Activated gamma-delta T cell (primary cell): Measurements from ENCODE around the gene CARS1.
"Not testable (repeated sequence)": the region's sequence is repeated elsewhere in the genome, so short reads cannot be mapped to it uniquely, and the experiment has no call there.

Source experiments
- DNase-seq: peaks from one replicate; lab custom pipeline; 2025; lab: John Stamatoyannopoulos, UW

Gene CARS1

GRCh38 chr11:3090096-3090901 lies 33.1 kb upstream of the CARS1 start:
- DNase-seq: no peak

GRCh38 chr11:3089236-3090061 lies 32.2 kb upstream of the CARS1 start:
- no peak for DNase-seq

GRCh38 chr11:3088806-3089205 lies 31.6 kb upstream of the CARS1 start:
- no peak for DNase-seq

GRCh38 chr11:3087821-3088800 lies 30.9 kb upstream of the CARS1 start:
- no peak for DNase-seq

- DNase-seq: no peak
Observed at GRCh38 chr11:3087373-3087772, 30.1 kb upstream of the CARS1 start.

- no peak for DNase-seq
Observed at GRCh38 chr11:3086671-3087150, 29.5 kb upstream of the CARS1 start.

- DNase-seq: no peak
Observed at GRCh38 chr11:3086114-3086513, 28.9 kb upstream of the CARS1 start.

GRCh38 chr11:3085052-3085451 lies 27.8 kb upstream of the CARS1 start:
- no peak for DNase-seq

GRCh38 chr11:3083321-3083720 lies 26.1 kb upstream of the CARS1 start:
- no peak for DNase-seq

GRCh38 chr11:3081386-3081751 lies 24.1 kb upstream of the CARS1 start:
- DNase-seq: no peak

- no peak for DNase-seq
Observed at GRCh38 chr11:3080733-3081385, 23.6 kb upstream of the CARS1 start.

GRCh38 chr11:3080104-3080503 lies 22.9 kb upstream of the CARS1 start:
- no peak for DNase-seq

GRCh38 chr11:3077846-3078440 lies 20.7 kb upstream of the CARS1 start:
- no peak for DNase-seq

GRCh38 chr11:3077189-3077836 lies 20.1 kb upstream of the CARS1 start:
- no peak for DNase-seq

GRCh38 chr11:3074912-3075589 lies 17.8 kb upstream of the CARS1 start:
- no peak for DNase-seq

- DNase-seq: no peak
Observed at GRCh38 chr11:3073029-3073435, 15.8 kb upstream of the CARS1 start.

GRCh38 chr11:3069425-3069824 lies 12.2 kb upstream of the CARS1 start:
- DNase-seq: no peak

- DNase-seq: not testable (repeated sequence)
Observed at GRCh38 chr11:3066308-3066707, 9.1 kb upstream of the CARS1 start.

- DNase-seq: not testable (repeated sequence)
Observed at GRCh38 chr11:3064709-3065108, 7.5 kb upstream of the CARS1 start.

GRCh38 chr11:3063876-3064275 lies 6.7 kb upstream of the CARS1 start:
- DNase-seq: not testable (repeated sequence)
